Neural progenitor cell (in vitro differentiated cells): ENCODE data around the gene C11orf65. TPM values are rescaled to one million over a fixed set of nuclear protein-coding genes. Genes with fewer than 3 reads are reported as not detected.

Experiments
- DNase-seq: peaks from one replicate; pipeline ENCODE4 v3.0.0-alpha.2; 2016; ENCODE audit warnings: low spot score
- H2AFZ ChIP-seq: fragments of 200-600 bp; sonication (generic); replicated peaks from 2 replicates; pipeline ENCODE4 v1.6.1; 2016; ENCODE audit warnings: antibody characterized with exemption
- H3F3A ChIP-seq: fragments of 200-600 bp; sonication (generic); 2 replicates; pipeline ENCODE4 v1.6.1; 2016; ENCODE audit warnings: antibody characterized with exemption, low read depth
- H3K27ac ChIP-seq: fragments of 200-600 bp; sonication (generic); 2 replicates; pipeline ENCODE4 v1.5.1; 2016; ENCODE audit warnings: mild to moderate bottlenecking
- H3K27me3 ChIP-seq: fragments of 200-600 bp; sonication (generic); 2 replicates; pipeline ENCODE4 v1.6.1; 2016; ENCODE audit warnings: mild to moderate bottlenecking, moderate library complexity
- H3K36me3 ChIP-seq: fragments of 200-600 bp; sonication (generic); 2 replicates; pipeline ENCODE4 v1.5.1; 2016
- H3K4me1 ChIP-seq: fragments of 200-600 bp; sonication (generic); 2 replicates; pipeline ENCODE4 v1.6.1; 2016; ENCODE audit warnings: mixed run types
- H3K4me2 ChIP-seq: fragments of 200-600 bp; sonication (generic); 2 replicates; pipeline ENCODE4 v1.6.1; 2016
- H3K4me3 ChIP-seq: fragments of 200-600 bp; sonication (generic); 2 replicates; pipeline ENCODE4 v1.5.1; 2016
- H3K79me2 ChIP-seq: fragments of 200-600 bp; sonication (generic); 2 replicates; pipeline ENCODE4 v1.6.1; 2016; ENCODE audit warnings: low read depth
- H3K9ac ChIP-seq: fragments of 200-600 bp; sonication (generic); 2 replicates; pipeline ENCODE4 v1.6.1; 2016
- H3K9me3 ChIP-seq: fragments of 200-600 bp; sonication (generic); 2 replicates; pipeline ENCODE4 v1.5.1; 2016; ENCODE audit warnings: low read depth
- H4K20me1 ChIP-seq: fragments of 200-600 bp; sonication (generic); 2 replicates; pipeline ENCODE4 v1.6.1; 2016; ENCODE audit warnings: low read depth
- H3K27ac Mint-ChIP-seq: 3 replicates; pipeline ENCODE4 v1.8.0; 2021; ENCODE audit warnings: mixed read lengths
- H3K27me3 Mint-ChIP-seq: 2 replicates; pipeline ENCODE4 v1.8.0; 2022; ENCODE audit warnings: low read depth, mild to moderate bottlenecking, inconsistent platforms, moderate library complexity, mixed read lengths; ENCODE audit not compliant: insufficient read depth
- H3K36me3 Mint-ChIP-seq: 3 replicates; pipeline ENCODE4 v1.8.0; 2021; ENCODE audit warnings: mixed read lengths
- H3K4me1 Mint-ChIP-seq: 3 replicates; pipeline ENCODE4 v1.8.0; 2021; ENCODE audit warnings: mixed read lengths
- H3K4me3 Mint-ChIP-seq: 3 replicates; pipeline ENCODE4 v1.8.0; 2021; ENCODE audit warnings: mild to moderate bottlenecking, moderate library complexity, mixed read lengths
- H3K9me3 Mint-ChIP-seq: 3 replicates; pipeline ENCODE4 v1.8.0; 2020; ENCODE audit warnings: mixed read lengths
- CTCF ChIP-seq: fragments of 200-600 bp; sonication (generic); IDR thresholded peaks from 2 replicates; pipeline ENCODE4 v1.5.1; 2017; ENCODE audit warnings: antibody characterized with exemption, mild to moderate bottlenecking
- EZH2 ChIP-seq: fragments of 200-600 bp; sonication (generic); IDR thresholded peaks from 2 replicates; pipeline ENCODE4 v1.6.1; 2017; ENCODE audit warnings: antibody characterized with exemption, mild to moderate bottlenecking, moderate library complexity
- EZH2phosphoT487 ChIP-seq: fragments of 200-600 bp; sonication (generic); IDR thresholded peaks from 2 replicates; pipeline ENCODE4 v1.6.1; 2017; ENCODE audit warnings: antibody characterized with exemption
- total RNA-seq: library from RNA; depleted of rRNA; stranded (reverse); fragments of >200 nt; gene quantifications from 2 replicates; pipeline ENCODE4 v1.2.3, GENCODE V29; 2015; ENCODE audit warnings: low replicate concordance

The C11orf65 gene
- total RNA-seq, 1 donor from 2014 or later, result 11.4 TPM

- no peak overlapping the region for H2AFZ ChIP-seq
- H3K4me1 Mint-ChIP-seq, result peaks cover 30% of the 10 kb centered on the region
- peaks cover 17% of the 10 kb centered on the region for H3F3A ChIP-seq
- no peaks in the 10 kb centered on the region for H3K79me2 ChIP-seq
- H3K9ac ChIP-seq, result no peak overlapping the region
- H3K4me3 Mint-ChIP-seq, result no peak overlapping the region
- no peaks in the 10 kb centered on the region for H3K9me3 Mint-ChIP-seq
- H3K27ac ChIP-seq, result no peak overlapping the region
- H3K27me3 Mint-ChIP-seq, result no peaks in the 10 kb centered on the region
- no peak for DNase-seq
- H3K27me3 ChIP-seq, result peaks cover 11% of the 10 kb centered on the region
- H3K9me3 ChIP-seq, result no peaks in the 10 kb centered on the region
- no peak for TF ChIP-seq CTCF
- TF ChIP-seq EZH2, result no peak
- TF ChIP-seq EZH2phosphoT487, result no peak
- no peak overlapping the region for H3K4me2 ChIP-seq
- peaks cover 12% of the 10 kb centered on the region for H3K4me1 ChIP-seq
- no peaks in the 10 kb centered on the region for H4K20me1 ChIP-seq
- no peak overlapping the region for H3K4me3 ChIP-seq
- H3K36me3 Mint-ChIP-seq, result peaks cover 2% of the 10 kb centered on the region
- H3K36me3 ChIP-seq, result no peaks in the 10 kb centered on the region
- peak overlapping the region; percentile 74 for H3K27ac Mint-ChIP-seq
These were observed 28.0 kb upstream of the C11orf65 start for GRCh38 chr11:108495326-108495725.

GRCh38 chr11:108494182-108494581, 26.9 kb upstream of the C11orf65 start:
- H3K27me3 ChIP-seq, result peaks cover 7% of the 10 kb centered on the region
- peaks cover 12% of the 10 kb centered on the region for H3K4me1 ChIP-seq
- no peak overlapping the region for H3K4me2 ChIP-seq
- peaks cover 17% of the 10 kb centered on the region for H3F3A ChIP-seq
- H2AFZ ChIP-seq, result no peak overlapping the region
- H4K20me1 ChIP-seq, result no peaks in the 10 kb centered on the region
- no peak overlapping the region for H3K4me3 ChIP-seq
- H3K9ac ChIP-seq, result no peak overlapping the region
- Mint-ChIP-seq H3K4me3 (no peak overlapping the region), H3K27me3 (no peaks in the 10 kb centered on the region), H3K36me3 (peaks cover 2% of the 10 kb centered on the region), H3K27ac (no peak overlapping the region), H3K9me3 (no peaks in the 10 kb centered on the region), H3K4me1 (peaks cover 26% of the 10 kb centered on the region)
- no peak overlapping the region for H3K27ac ChIP-seq
- H3K79me2 ChIP-seq, result no peaks in the 10 kb centered on the region
- no peaks in the 10 kb centered on the region for H3K9me3 ChIP-seq
- no peaks in the 10 kb centered on the region for H3K36me3 ChIP-seq
- no peak for DNase-seq
- TF ChIP-seq EZH2phosphoT487, result no peak
- no peak for TF ChIP-seq EZH2
- TF ChIP-seq CTCF, result no peak

GRCh38 chr11:108491936-108492335, 24.6 kb upstream of the C11orf65 start:
- Histone ChIP-seq H3K9ac (no peak overlapping the region), H3K9me3 (no peaks in the 10 kb centered on the region), H3K4me2 (no peak overlapping the region), H3K27me3 (no peaks in the 10 kb centered on the region), H2AFZ (no peak overlapping the region), H3K36me3 (no peaks in the 10 kb centered on the region), H3K4me1 (peaks cover 6% of the 10 kb centered on the region), H4K20me1 (no peaks in the 10 kb centered on the region), H3K79me2 (no peaks in the 10 kb centered on the region), H3K27ac (no peak overlapping the region), H3K4me3 (no peak overlapping the region), H3F3A (peaks cover 6% of the 10 kb centered on the region)
- DNase-seq, result no peak
- Mint-ChIP-seq H3K27ac (no peak overlapping the region), H3K4me1 (peaks cover 17% of the 10 kb centered on the region), H3K36me3 (peaks cover 7% of the 10 kb centered on the region), H3K4me3 (no peak overlapping the region), H3K27me3 (no peaks in the 10 kb centered on the region), H3K9me3 (no peaks in the 10 kb centered on the region)
- no peak for TF ChIP-seq CTCF
- no peak for TF ChIP-seq EZH2
- TF ChIP-seq EZH2phosphoT487, result no peak

- Histone ChIP-seq H3K4me1 (no peaks in the 10 kb centered on the region), H3K9me3 (no peaks in the 10 kb centered on the region), H3K36me3 (no peaks in the 10 kb centered on the region), H3K4me3 (no peak overlapping the region), H3K27ac (no peak overlapping the region), H3K79me2 (no peaks in the 10 kb centered on the region), H3F3A (no peaks in the 10 kb centered on the region), H3K27me3 (no peaks in the 10 kb centered on the region), H3K9ac (no peak overlapping the region), H4K20me1 (no peaks in the 10 kb centered on the region), H3K4me2 (no peak overlapping the region), H2AFZ (no peak overlapping the region)
- TF ChIP-seq EZH2 (no peak), CTCF (no peak), EZH2phosphoT487 (no peak)
- Mint-ChIP-seq H3K9me3 (no peaks in the 10 kb centered on the region), H3K4me1 (no peaks in the 10 kb centered on the region), H3K27me3 (no peaks in the 10 kb centered on the region), H3K4me3 (no peak overlapping the region), H3K27ac (no peak overlapping the region), H3K36me3 (peaks cover 28% of the 10 kb centered on the region)
- DNase-seq, result no peak
These were observed 19.5 kb upstream of the C11orf65 start for GRCh38 chr11:108486828-108487227.
